A673 (cell line): ENCODE data around the gene PEX5. TPM values are rescaled to one million over a fixed set of nuclear protein-coding genes. Genes with fewer than 3 reads are reported as not detected.
A peak's percentile ranks its signal among the peaks of the same experiment; 100 is the strongest.
"Not testable (repeated sequence)": the region's sequence is repeated elsewhere in the genome, so short reads cannot be mapped to it uniquely, and the experiment has no call there.

Experiments
- BruUV-seq: library from RNA; stranded (reverse); fragments of 400-500 nt; replicated peaks from 2 replicates; lab custom pipeline; 2021; lab: Mats Ljungman, UMichigan
- CTCF ChIA-PET: fragments of 300-600 bp; sonication (Branson Sonifier 250); formaldehyde crosslinking; loops from one replicate; lab custom pipeline; 2022; ENCODE audit warnings: antibody characterized with exemption; lab: Charles Lee
- POLR2A ChIA-PET: fragments of 300-600 bp; sonication (Branson Sonifier 250); formaldehyde crosslinking; loops from one replicate; lab custom pipeline; 2022; ENCODE audit warnings: antibody characterized with exemption; ENCODE audit not compliant: low non-redundant PET; lab: Charles Lee
- DNase-seq: peaks from one replicate; pipeline ENCODE4 v3.0.0-alpha.2; 2015; ENCODE audit warnings: low spot score
- H3K27ac ChIP-seq: fragments of 200-600 bp; sonication (generic); 2 replicates; pipeline ENCODE4 v1.5.1; 2016; ENCODE audit warnings: mixed run types, low read depth, mild to moderate bottlenecking, mixed read lengths, antibody characterized with exemption, low read length; ENCODE audit not compliant: poor library complexity, severe bottlenecking
- H3K27me3 ChIP-seq: fragments of 200-600 bp; sonication (generic); replicated peaks from 2 replicates; pipeline ENCODE4 v1.6.1; 2017; ENCODE audit warnings: mixed run types, low read depth, mild to moderate bottlenecking, mixed read lengths, antibody characterized with exemption, low read length; ENCODE audit not compliant: insufficient read depth, poor library complexity
- H3K36me3 ChIP-seq: fragments of 200-600 bp; sonication (generic); 2 replicates; pipeline ENCODE4 v1.6.1; 2016; ENCODE audit warnings: mixed run types, mild to moderate bottlenecking, mixed read lengths, antibody characterized with exemption, low read length; ENCODE audit not compliant: insufficient read depth, poor library complexity, severe bottlenecking
- H3K4me1 ChIP-seq: fragments of 200-600 bp; sonication (generic); 2 replicates; pipeline ENCODE4 v1.6.1; 2017; ENCODE audit warnings: mixed run types, mild to moderate bottlenecking, mixed read lengths, antibody characterized with exemption, low read length; ENCODE audit not compliant: insufficient read depth, poor library complexity, severe bottlenecking
- H3K4me3 ChIP-seq: fragments of 200-600 bp; sonication (generic); 2 replicates; pipeline ENCODE4 v1.5.1; 2016; ENCODE audit warnings: low read depth, mixed run types, mild to moderate bottlenecking, mixed read lengths, low read length; ENCODE audit not compliant: poor library complexity, severe bottlenecking
- H3K9me3 ChIP-seq: fragments of 200-600 bp; sonication (generic); 2 replicates; pipeline ENCODE4 v1.6.1; 2016; ENCODE audit warnings: mixed run types, low read depth, mild to moderate bottlenecking, mixed read lengths, antibody characterized with exemption, low read length; ENCODE audit not compliant: poor library complexity, severe bottlenecking
- EZH2 ChIP-seq: fragments of 200-600 bp; sonication (generic); IDR thresholded peaks from 2 replicates; pipeline ENCODE4 v1.6.1; 2017; ENCODE audit warnings: borderline replicate concordance, low read depth, mild to moderate bottlenecking, mixed read lengths, antibody characterized with exemption, low read length; ENCODE audit not compliant: poor library complexity, severe bottlenecking
- intact Hi-C: fragments of 100-400 bp; cut with micrococcal nuclease; formaldehyde crosslinking; loops from one replicate; pipeline ENCODE4 v1.10.0; 2022; ENCODE audit not compliant: unreplicated experiment
- total RNA-seq: library from RNA; stranded (reverse); gene quantifications from 2 replicates; pipeline ENCODE4 v1.2.3, GENCODE V29; 2021
- TF ChIP-seq, protein P1 (sequence below): fragments of 300-800, 200-600 bp; sonication (generic); conservative IDR thresholded peaks from 2 replicates; pipeline ENCODE4 v1.5.1; 2017; ENCODE audit warnings: low read depth, mild to moderate bottlenecking, antibody characterized with exemption, low read length, moderate library complexity, mixed read lengths

Gene PEX5
- total RNA-seq, 1 experiment from 2014 or later = 36.9 TPM

DNA sequence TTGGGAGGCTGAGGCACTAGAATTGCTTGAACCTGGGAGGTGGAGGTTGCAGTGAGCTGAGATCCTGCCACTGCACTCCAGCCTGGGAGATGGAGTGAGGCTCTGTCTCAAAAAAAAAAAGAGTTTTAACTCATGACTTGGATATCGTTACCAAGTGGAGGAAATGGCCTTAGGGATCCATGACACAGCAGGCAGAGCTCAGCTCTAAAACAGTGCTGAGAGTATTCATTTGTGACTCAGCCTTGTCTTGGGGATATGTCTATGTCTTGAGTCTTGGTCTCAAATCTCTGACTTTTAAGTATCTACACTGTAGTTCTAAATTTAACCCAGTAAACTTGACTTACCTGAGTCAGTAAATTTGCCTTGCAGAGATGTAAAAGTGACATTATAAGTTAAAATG, 8.8 kb upstream of the PEX5 start:
- Histone ChIP-seq H3K4me1 (no peaks in the 10 kb centered on the region), H3K4me3 (no peak overlapping the region), H3K27ac (no peak overlapping the region), H3K9me3 (no peaks in the 10 kb centered on the region), H3K36me3 (no peaks in the 10 kb centered on the region), H3K27me3 (peaks cover 4% of the 10 kb centered on the region)
- DNase-seq = no peak
- intact Hi-C loops = no loop called here
- ChIA-PET CTCF (no interaction called here), POLR2A (no interaction called here)
- TF ChIP-seq, protein P1, sequence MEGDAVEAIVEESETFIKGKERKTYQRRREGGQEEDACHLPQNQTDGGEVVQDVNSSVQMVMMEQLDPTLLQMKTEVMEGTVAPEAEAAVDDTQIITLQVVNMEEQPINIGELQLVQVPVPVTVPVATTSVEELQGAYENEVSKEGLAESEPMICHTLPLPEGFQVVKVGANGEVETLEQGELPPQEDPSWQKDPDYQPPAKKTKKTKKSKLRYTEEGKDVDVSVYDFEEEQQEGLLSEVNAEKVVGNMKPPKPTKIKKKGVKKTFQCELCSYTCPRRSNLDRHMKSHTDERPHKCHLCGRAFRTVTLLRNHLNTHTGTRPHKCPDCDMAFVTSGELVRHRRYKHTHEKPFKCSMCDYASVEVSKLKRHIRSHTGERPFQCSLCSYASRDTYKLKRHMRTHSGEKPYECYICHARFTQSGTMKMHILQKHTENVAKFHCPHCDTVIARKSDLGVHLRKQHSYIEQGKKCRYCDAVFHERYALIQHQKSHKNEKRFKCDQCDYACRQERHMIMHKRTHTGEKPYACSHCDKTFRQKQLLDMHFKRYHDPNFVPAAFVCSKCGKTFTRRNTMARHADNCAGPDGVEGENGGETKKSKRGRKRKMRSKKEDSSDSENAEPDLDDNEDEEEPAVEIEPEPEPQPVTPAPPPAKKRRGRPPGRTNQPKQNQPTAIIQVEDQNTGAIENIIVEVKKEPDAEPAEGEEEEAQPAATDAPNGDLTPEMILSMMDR = no peak
- no peak for TF ChIP-seq EZH2
- BruUV-seq = no TSS peak

DNA sequence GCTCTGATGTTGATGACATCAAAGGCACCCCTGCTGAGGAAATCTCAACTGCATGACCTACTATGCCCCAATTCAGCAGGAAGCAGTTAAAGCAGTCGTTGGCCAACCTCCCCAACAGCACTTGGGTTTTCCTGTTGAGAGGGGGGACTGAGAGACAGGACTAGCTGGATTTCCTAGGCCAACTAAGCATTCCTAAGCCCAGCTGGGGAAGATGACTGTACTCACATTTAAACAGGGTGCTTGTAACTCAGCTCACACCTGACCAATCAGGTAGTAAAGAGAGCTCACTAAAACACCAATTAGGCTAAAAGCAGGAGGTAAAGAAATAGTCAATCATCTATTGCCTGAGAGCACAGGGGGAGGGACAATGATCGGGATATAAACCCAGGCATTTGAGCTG, 3.4 kb upstream of the PEX5 start:
- BruUV-seq, intact Hi-C loops, H3K27me3 ChIP-seq, H3K36me3 ChIP-seq, CTCF ChIA-PET, H3K9me3 ChIP-seq, DNase-seq, H3K27ac ChIP-seq, H3K4me1 ChIP-seq, H3K4me3 ChIP-seq, POLR2A ChIA-PET: not testable (repeated sequence)

DNA sequence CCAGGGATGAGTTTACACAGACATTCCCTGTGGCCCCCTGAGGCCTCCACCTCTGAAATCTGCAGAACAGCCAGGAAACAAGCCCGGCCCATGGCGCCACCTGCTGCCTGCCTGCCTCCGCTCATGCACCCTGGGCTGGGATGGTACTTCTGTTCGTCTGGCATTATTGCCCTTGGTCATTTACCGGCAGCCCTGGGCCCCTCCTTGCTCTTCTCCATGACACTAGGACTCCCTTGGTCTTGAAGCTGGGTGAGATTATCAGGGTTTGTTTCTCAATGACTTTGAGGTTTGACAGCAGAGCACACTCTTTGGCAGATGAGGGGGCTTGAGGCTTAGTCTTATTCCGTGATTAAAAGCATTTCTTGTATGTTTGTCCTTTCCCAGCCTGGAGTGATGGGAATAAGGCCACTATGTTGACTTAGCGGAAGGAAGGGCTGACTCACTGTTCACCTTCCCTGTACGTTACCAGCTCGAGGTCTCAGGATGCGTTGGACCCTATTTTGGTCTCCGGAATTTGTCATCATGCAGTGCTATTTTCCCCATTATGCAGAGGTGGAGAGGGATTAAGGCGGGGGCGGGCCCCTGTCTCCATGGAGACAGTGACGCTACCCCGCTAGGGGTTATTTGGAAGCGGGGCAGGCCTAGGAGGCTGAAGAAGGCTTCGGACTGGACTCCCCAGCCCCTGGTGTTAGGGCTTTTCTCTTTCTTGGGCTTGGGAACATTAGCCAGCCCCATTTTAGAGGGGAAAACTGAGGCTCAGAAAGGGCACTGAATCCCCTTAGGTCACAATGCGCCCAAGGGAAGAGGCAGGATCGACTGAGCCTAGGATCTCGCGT, 706 bp upstream of the PEX5 start:
- peak; percentile 81 for DNase-seq
- Histone ChIP-seq H3K36me3 (no peaks in the 10 kb centered on the region), H3K27ac (peak overlapping the region; percentile 73), H3K4me3 (peak overlapping the region; percentile 81), H3K4me1 (no peaks in the 10 kb centered on the region), H3K27me3 (no peaks in the 10 kb centered on the region), H3K9me3 (no peaks in the 10 kb centered on the region)
- ChIA-PET CTCF (interaction anchor here (0.7 kb wide), 1 partner anchor 48 kb away, joined by 3 read pairs; no protein-coding TSS in a partner anchor), POLR2A (no interaction called here)
- no TSS peak for BruUV-seq
- intact Hi-C loops = loop anchor here (1.0 kb wide), 1 partner anchor 46 kb away; no protein-coding TSS in a partner anchor
- no peak for TF ChIP-seq EZH2
- TF ChIP-seq, protein P1 = peak; percentile 87
